Fibroblast of skin of right quadriceps (primary cell): ENCODE results near the gene SORCS1.
"Not testable (repeated sequence)": the region's sequence is repeated elsewhere in the genome, so short reads cannot be mapped to it uniquely, and the experiment has no call there.

Experiments used
- DNase-seq: peaks from one replicate; pipeline ENCODE4 v3.0.0-alpha.2; 2013

The SORCS1 gene

DNA sequence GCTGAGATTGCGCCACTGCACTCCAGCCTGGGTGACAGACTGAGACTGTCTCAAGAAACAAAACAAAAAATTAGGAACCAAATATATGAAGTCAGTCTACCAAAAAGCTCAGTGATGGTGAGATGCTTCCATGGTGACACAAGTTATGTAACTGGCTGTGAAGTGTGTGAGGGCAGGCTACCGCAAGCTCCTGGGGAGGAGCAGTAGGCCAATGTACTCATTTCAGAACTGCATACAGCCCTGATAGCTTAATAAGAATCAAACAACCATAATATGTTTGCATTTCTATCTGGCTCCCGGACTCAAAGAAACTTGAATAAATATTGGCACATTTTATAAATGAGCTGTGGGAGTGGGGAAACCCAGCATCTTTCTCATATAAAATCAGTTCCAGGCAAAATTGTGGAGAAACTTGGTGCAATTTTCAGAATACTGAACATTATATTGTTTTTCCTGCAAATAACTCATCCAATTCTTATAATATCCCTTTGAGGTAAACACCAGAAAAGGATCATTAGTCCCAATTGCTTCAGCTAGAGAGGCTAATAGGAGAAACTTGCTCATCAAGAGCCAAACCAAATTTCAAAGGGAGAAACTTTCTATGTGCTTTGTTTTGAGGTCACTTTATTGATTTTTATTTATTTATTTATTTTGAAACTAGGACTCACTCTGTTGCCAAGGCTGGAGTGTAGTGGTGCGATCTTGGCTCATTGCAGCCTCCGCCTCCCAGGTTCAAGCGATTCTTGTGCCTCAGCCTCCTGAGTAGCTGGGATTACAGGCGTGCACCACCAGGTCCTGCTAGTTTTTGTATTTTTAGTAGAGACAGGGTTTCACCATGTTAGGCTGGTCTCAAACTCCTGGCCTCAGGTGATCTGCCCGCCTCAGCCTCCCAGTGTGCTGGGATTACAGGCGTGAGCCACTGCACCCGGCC, 127.0 kb downstream of the SORCS1 start:
- DNase-seq = no peak

DNA sequence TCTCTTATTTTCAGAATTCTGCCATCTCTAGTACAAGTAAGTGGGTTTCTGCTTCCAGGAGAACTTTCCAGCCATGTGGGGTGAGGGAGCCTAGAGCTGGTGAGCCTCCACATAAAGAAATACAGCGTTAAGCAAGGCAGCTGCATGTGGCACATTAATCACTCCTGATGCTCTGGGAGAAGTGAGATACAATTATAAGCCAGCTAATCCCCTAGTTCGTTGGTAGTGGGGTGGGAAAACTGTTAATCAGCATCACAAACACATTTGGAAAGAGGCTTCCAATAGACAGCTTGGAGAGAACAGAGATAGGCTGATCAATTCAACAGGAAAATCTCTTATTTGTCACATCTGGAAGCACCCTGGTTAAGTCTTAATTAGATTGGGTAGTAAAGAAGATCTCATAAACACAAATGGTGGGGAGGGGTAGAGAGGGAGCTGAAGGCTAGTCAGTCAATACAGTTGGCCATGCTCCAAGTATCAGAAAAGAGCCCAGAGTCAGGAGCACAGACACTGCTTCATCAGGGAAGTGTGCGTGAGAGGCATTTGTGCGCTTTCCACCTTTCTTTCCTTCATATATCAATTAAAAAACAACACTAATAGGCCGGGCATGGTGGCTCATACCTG, 130.6 kb downstream of the SORCS1 start:
- DNase-seq = no peak

DNA sequence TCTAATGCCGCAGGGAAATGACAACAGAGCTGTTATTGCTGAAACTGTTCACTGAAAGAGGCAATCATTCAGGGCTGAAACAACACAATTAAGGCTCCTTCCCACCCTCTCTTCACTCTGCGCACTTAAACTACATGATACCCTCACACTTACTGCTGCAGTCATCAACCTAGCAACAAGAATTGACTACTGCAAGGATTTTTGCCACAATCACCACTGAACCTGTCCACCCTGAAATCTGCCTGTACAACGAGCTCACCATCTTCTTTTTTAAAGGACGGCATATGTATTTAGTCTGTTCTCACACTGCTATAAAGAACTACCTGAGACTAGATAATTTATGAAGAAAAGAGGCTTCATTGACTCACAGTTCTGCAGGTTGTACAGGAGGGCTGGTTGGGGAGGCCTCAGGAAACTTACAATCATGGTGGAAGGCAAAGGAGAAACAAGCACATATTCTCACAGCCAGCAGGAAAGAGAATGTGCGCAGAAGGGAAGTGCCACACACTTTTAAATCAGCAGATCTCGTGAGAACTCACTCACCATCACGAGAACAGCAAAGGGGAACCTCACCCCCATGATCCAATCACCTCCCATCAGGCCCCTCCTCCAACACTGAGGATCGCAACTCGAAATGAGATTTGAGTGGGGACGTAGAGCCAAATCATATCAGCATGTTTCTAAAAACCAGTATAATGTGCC, 131.7 kb downstream of the SORCS1 start:
- DNase-seq = no peak

DNA sequence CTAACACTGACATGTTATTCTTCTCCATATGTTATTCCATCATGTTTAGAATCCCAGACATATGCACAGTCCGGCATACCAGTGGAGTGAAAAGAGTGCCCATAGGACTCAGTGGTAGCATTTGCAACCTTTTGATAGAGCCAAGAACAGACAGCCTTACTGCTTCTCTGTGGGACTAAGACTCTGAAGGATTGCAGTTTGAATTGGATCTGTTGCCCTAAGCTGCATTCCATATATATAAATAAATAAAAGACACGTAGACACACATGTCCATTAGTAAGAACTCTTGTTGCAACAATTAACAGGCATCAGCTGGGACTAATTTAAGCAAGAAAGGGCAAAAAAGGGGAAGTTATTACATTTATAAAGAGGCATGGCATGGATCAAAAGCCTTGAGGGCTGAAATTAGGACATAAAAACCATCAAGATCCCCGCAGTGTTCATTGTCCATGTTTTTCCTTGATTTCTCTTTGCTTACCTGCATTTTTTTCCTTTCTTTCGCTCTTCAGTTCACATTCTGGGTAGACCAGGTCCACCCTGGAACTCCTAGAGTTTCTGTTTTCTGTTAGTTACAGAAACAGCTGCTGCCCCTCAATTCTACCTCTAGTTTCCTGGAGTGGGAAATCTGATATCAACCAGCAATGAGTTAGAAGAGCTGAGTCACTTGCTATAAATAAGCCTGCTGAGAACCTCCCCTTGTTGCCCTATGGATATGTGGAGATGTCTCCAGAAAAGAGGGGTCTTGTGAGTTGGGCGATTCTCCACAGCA, 132.4 kb downstream of the SORCS1 start:
- peak; percentile 48 for DNase-seq

DNA sequence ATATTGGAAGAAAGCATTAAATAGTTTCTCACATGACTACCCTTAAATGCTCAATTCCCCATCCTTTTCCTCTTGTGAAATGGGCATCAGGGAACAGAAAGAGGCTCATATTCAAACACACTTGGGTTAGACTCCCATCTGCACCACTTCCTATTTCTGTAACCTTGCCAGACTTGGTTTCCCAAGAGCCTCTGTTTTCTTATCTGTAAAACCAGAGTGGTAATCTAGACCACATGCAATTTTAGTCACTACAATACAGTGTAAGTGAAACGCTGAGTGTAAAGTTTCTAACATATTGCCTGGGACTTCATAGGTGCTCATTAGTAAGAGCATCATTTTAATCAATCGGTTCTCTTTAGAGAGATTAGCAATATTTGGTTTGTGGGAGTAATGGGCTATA, 136.3 kb downstream of the SORCS1 start:
- no peak for DNase-seq

DNA sequence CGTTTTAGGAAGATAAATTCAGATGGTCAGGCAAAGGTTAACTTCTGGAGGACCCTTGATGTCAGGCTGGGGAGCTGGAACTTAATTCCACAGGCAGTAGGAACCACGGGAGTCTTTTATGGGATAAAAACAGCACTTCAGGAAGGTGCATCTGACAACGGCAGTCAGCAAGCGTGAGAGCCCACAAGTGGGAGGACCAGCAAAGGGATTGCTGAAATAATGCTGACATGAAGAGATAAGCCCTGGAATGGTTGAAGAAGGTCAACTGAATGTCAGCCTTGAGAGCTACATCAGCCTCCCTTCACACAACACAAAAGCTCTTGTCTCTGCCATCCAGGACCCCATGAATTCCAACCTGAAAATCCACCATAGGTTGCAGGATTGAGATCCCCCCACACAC, 138.8 kb downstream of the SORCS1 start:
- no peak for DNase-seq

DNA sequence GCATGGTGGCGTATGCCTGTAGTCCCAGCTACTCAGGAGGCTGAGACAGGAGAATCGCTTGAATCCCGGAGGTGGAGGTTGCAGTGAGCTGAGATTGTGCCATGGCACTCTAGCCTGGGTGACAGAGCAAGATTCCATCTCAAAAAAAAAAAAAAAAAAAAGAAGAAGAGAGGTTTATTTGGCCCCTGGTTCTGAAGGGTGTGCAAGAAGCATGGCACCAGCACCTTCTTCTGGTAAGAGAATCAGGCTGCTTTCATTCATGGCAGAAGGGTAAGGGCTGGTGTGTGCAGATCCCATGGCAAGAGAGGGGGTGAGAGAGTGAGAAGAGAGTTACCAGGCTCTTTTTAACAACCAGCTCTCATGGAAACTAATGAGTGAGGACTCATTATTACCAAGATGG, 140.5 kb downstream of the SORCS1 start:
- DNase-seq = not testable (repeated sequence)

DNA sequence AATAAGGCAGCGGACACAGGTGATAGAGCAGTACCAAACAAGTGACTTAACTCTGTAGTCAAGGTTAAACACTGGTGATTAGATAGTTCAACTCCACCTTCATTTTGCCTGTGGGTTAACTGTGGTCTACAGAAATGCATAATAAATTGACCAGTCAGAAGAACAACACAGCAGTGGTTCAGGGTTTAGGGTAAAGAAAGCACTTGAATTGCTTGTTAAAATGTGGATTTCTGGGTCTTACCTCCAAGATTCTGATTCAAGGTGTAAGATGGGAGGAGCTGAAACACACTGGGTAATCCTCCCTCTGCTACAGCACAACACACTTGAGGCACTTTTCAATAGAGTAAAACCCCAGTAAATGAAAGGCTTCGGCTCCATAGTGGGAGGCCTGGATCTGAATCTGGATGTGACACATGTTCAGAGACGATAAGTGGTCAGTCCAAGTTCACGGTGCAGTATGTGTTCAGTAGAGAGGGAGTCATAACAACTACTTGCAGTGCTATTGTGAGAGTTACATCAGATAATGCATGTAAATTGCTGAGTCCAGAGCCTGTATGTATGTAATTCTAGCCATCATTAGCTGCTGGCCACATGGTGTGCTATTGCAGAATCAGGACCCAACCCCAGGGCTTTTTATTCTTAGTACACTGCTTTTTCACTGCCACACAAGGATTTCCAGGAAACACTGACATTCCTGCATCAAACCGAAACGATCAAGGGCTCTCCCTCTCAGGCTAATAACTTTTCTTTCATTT, 141.7 kb downstream of the SORCS1 start:
- DNase-seq = no peak

DNA sequence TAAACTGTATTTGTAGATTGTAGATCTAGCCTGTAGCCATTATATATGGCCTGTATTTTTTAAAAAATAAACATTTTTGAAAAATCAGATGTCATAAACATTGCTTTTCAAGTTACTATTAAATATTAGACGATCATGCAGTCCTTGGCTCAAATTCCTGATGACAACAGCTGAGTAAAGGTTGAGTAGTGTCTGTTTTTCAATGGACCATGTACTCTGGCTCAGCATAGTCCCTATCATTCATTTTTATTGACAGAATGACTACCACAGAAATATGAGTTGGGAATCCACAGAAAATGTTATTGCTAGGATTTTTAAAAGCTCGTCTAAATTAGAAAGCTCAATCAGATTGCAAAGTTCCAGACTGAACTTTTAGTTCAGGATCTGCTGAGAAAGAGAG, 145.4 kb downstream of the SORCS1 start:
- no peak for DNase-seq

DNA sequence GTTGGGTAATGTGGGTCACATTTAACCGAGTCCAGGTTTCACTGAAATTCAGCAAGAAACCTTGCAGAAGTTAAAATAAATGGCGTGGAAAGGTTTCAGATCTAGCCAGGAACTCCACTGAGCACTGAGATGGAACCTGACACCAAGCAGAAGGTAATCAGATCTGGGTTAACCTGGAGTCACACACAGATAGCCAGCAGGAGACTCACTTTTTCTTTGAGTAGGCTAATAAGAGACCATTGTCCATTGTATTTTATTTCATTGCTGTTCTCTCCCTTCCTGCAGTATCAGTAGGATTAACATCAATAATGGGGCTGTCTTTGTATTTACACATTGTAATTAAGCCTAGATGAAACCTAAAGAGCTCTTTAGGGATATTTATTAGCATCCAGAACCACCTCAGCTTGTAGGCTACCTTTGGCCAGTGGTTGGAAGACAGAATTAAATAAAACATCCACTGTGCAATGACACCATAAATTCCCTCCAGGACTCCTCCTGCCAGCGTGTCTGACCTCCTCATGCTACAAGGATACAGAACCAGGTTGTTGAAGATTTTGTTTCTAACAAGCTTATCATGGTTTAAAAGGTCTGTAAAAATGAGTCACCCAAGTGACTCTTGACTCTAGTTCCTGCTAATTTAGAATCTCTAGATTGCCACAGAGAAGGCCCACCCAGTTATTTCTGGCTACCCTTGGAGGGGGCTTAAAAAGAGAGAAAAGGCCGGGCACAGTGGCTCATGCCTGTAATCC, 151.1 kb downstream of the SORCS1 start:
- DNase-seq = no peak

DNA sequence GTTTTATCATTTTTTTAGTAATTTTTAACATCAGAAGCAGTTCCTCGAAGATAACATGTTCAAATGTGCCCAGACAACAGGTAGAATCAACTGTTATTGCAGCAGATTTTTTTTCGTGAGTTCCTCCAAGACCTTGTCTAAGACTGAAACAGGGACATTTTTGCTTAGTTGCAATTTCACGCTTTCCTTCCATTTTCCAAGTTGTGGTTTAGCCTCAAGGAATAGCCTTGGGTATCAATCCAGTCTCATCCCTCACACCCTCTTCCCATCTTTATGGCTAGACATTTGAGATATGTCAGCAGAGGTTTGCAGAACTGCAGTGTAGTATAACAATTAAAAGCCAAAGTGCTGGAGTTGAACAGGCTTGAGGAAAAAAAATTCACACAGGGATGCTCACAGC, 152.5 kb downstream of the SORCS1 start:
- DNase-seq = no peak

DNA sequence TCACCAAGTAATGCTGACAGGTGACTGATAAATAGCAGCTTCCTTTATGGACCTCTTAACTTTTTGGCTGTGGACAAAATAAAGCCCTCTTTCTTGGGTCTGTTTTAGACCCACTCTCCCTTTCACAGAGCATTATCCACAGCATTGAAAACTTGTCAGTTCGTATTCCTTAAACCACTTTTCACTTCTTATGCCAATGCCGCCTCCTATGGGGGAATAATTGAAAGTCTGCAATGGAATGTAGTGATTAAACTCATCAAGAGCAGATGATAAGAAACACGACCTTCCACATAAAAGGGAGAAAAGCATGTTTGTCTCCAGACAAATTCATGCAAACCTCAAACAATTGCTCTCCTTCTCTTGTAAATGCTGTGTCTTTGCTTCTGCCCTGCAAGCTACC, 153.4 kb downstream of the SORCS1 start:
- no peak for DNase-seq

DNA sequence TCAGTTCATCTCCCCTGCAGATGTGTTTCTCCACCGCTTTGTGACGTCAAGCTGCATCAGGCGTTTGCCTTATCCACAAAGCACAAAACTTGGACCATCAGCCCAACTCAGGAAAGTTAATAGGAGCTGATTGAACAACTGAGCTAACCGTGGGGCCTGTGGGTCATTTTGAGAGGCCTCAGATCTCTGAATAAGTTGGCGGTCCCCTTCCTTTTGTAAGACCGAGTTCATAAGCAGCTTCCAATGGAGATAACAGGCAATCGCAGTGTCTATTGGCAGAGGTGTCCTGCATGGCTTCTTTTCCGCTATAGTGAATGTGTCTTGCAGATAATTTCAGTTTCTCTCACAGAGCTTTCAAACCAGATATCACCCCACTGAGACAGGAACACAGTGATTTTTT, 154.0 kb downstream of the SORCS1 start:
- DNase-seq = no peak

DNA sequence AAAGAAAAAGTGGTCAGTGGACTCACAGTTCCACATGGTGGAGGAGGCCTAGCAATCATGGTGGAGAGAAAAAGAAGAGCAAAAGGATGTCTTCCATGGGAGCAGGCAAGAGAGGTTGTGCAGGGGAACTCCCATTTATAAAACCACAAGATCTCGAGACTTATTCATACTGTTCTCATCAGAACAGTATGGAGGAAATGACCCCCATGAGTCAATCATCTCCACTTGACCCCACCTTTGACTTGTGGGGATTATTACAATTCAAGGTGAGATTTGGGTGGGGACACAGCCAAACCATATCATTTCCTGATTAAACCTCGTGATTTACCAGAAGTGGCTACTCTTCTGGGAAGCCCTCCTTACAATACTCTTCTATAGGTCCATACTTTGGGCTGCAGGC, 160.1 kb downstream of the SORCS1 start:
- no peak for DNase-seq

DNA sequence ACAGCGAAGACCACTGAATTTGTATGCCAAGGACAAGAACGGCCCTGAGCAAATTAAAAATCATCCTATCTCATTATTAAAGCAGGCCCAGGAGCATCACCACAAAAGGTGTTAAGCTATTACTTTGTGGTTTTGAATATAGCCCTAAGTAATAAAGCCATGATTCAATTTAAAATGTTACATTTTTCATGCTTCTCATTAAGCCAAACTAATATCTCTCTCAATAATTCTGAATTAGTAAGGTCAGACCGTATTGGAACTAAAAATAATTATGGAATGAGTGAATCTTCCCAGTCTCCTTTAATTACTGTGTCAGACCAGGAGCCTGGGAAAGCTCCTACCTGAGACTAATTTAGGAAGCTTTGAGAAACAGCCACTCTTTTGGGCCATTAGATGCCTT, 162.4 kb downstream of the SORCS1 start:
- no peak for DNase-seq

DNA sequence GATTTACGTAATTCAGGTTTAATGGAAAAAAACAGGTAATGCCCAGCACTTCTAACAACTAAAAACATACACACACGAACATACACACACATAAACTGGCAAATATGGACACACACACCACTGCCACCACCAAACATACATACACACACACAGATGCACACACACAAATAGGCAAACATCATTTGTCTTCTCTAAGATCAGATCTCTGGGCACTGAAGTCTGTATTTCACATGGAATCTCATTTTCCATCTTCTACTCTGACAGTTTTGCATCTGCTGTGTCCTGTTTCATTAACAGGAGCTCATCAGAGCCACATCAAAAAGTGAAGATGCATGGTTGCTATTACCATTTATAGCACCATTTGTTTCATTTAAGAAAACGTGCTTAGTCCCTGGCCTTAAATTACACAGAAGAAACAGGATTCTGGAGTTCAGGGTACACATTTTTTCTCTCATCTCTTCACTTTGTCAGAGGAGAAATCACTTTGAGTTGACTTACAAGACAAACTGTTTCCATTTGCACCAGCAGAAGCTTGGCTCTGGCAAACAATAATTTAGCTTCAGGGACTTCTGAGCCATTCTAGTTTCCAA, 165.3 kb downstream of the SORCS1 start:
- DNase-seq = no peak

DNA sequence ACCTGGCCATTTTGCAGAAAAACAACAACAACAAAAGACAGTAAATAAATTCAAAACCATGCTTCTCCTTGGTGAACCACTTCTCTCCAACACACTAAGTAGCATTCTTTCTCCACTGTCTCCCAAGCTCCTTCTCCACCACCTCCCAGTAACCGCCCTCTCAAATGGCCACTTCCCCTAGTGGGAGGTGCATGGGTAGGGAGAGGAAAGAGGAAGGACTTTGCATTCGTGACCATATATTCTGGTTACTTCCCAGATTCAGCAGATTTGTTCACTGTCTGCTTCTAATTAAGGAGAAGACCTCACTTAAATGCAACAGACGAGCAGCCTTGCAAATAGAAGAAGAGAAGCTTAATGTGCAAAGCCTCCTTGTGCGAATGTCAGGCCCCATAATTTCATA, 166.8 kb downstream of the SORCS1 start:
- DNase-seq = no peak

DNA sequence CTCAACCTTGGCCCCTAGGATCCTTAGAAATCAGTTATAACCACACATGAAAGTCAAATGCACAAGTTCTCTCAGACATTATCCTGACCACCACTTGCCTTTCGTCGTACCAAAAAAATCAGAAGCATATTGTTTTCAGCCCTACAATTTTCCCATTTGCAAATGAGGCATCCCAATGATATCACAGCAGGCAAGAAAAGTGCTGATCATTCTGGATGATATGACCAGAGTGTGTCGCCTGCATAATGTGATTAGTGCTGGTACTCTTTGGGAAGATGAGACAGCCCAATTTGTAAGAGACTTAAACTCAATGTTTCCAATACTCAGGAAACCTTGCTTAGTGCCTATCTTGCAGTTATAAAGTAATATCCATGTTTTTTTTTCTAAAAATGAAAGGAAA, 168.0 kb downstream of the SORCS1 start:
- DNase-seq = no peak

DNA sequence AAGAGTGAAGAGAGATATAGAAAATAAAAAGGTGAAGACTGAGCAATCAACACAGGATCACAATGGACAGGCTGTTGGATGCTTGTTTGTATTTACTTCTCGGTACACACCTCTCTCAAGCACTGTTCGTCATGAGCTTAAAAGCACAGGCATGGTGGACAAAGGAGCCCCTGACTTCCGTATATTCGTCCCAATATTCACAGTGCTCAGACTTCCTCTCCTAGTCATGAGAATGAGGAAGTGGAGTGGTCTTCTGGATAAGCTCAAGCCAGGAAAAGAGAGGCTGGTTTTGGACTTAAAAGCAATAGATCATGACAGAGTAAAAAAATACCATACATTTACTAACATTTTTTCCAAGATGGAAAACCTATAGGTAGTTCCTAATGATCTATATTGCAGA, 172.5 kb downstream of the SORCS1 start:
- DNase-seq = no peak

DNA sequence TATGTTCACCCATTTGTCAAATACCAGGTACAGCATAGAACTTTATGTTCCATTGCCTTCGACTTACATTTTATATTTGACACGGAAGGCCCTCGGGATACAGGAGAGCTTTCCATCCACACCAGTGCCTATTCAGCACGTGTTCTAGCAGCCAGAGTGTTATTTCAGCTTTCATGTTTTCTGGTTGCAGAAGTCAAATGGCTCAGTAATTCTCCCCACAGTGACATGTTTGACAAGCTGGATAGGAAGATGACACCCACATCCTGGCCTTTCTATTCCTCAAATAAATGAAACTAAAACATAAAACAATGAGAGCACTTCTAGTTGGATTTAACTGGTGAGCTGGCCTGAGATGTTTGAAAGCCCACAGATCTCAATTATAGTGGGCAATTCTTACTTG, 173.4 kb downstream of the SORCS1 start:
- no peak for DNase-seq

DNA sequence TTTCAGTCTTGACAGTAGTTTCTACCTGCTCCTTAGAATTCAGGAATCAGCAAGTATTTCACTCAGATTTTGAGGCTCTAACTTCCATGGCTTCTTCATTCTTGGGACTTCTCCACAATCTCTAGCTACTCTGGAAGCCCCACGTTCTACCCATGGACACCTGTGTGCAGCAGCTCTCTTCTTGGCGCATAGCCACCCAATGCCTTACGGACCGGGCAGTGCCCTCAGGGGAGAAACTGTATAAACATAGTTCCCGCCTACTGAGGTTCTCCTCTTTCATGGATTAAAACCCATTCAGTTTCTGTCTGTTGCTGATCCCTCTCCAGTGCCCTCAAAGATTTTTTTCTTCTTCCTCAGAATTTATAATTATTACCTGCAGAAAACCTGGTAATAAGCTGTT, 177.1 kb downstream of the SORCS1 start:
- DNase-seq = no peak
